DMS53 treated with DMSO at 0.1 percent for 48 hours (cell line): Measurements from ENCODE around the gene EEPD1.

Experiments used
- DNase-seq: peaks from one replicate; lab custom pipeline; 2025; ENCODE audit not compliant: unreplicated experiment; lab: John Stamatoyannopoulos, UW

Gene EEPD1

GRCh38 chr7:36297364-36298009 is 144.4 kb downstream of the EEPD1 start:
- DNase-seq: no peak

GRCh38 chr7:36298106-36298505 is 145.1 kb downstream of the EEPD1 start:
- no peak for DNase-seq

- DNase-seq: no peak
Measured at GRCh38 chr7:36299223-36299774, 146.2 kb downstream of the EEPD1 start.

- no peak for DNase-seq
Measured at GRCh38 chr7:36299823-36300341, 146.8 kb downstream of the EEPD1 start.

GRCh38 chr7:36300696-36301350 is 147.8 kb downstream of the EEPD1 start:
- DNase-seq: no peak

GRCh38 chr7:36301914-36302771 is 149.1 kb downstream of the EEPD1 start:
- DNase-seq: peak; percentile 14

- DNase-seq: peak; percentile 70
Measured at GRCh38 chr7:36303202-36304098, 150.4 kb downstream of the EEPD1 start.

- DNase-seq: no peak
Measured at GRCh38 chr7:36304099-36304425, 151.0 kb downstream of the EEPD1 start.

GRCh38 chr7:36305226-36305625 is 152.2 kb downstream of the EEPD1 start:
- DNase-seq: no peak

- no peak for DNase-seq
Measured at GRCh38 chr7:36305648-36306047, 152.6 kb downstream of the EEPD1 start.

GRCh38 chr7:36306222-36306621 is 153.2 kb downstream of the EEPD1 start:
- DNase-seq: no peak

- DNase-seq: no peak
Measured at GRCh38 chr7:36306722-36307121, 153.7 kb downstream of the EEPD1 start.

GRCh38 chr7:36308031-36308430 is 155.0 kb downstream of the EEPD1 start:
- no peak for DNase-seq

GRCh38 chr7:36309301-36309700 is 156.2 kb downstream of the EEPD1 start:
- no peak for DNase-seq

GRCh38 chr7:36309716-36310115 is 156.7 kb downstream of the EEPD1 start:
- no peak for DNase-seq

GRCh38 chr7:36310897-36311296 is 157.8 kb downstream of the EEPD1 start:
- DNase-seq: no peak

- DNase-seq: no peak
Measured at GRCh38 chr7:36311539-36311938, 158.5 kb downstream of the EEPD1 start.

GRCh38 chr7:36312064-36312914 is 159.2 kb downstream of the EEPD1 start:
- peak; percentile 83 for DNase-seq

- no peak for DNase-seq
Measured at GRCh38 chr7:36312915-36313334, 159.9 kb downstream of the EEPD1 start.

- DNase-seq: no peak
Measured at GRCh38 chr7:36313607-36314006, 160.6 kb downstream of the EEPD1 start.
